Rectal smooth muscle tissue (tissue), 1 donor: ENCODE data around the gene SEC14L6.
"Not testable (repeated sequence)": the region's sequence is repeated elsewhere in the genome, so short reads cannot be mapped to it uniquely, and the experiment has no call there.

Source experiments
- H3K27ac ChIP-seq: one replicate; pipeline ENCODE4 v1.7.0; 2013; ENCODE audit warnings: low read depth, low read length, inconsistent platforms
- H3K27me3 ChIP-seq: one replicate; pipeline ENCODE4 v1.7.0; 2013; ENCODE audit warnings: low read length; ENCODE audit not compliant: control insufficient read depth, insufficient read depth
- H3K36me3 ChIP-seq: one replicate; pipeline ENCODE4 v1.7.0; 2013; ENCODE audit warnings: low read length; ENCODE audit not compliant: control insufficient read depth, insufficient read depth
- H3K4me1 ChIP-seq: one replicate; pipeline ENCODE4 v1.7.0; 2013; ENCODE audit warnings: low read length; ENCODE audit not compliant: control insufficient read depth, insufficient read depth
- H3K4me3 ChIP-seq: one replicate; pipeline ENCODE4 v1.7.0; 2013; ENCODE audit warnings: low read length
- H3K9ac ChIP-seq: one replicate; pipeline ENCODE4 v1.7.0; 2013; ENCODE audit warnings: low read length

SEC14L6 gene

GRCh38 chr22:30542811-30543188 lies 3.7 kb downstream of the SEC14L6 start:
- Histone ChIP-seq H3K4me3 (no peak overlapping the region), H3K27ac (no peak overlapping the region), H3K9ac (no peak overlapping the region), H3K27me3 (peaks cover 3% of the 10 kb centered on the region), H3K36me3 (no peaks in the 10 kb centered on the region), H3K4me1 (no peaks in the 10 kb centered on the region)

- Histone ChIP-seq H3K36me3 (no peaks in the 10 kb centered on the region), H3K4me1 (no peaks in the 10 kb centered on the region), H3K27me3 (peaks cover 3% of the 10 kb centered on the region), H3K4me3 (peak overlapping the region; percentile 27), H3K9ac (no peak overlapping the region), H3K27ac (no peak overlapping the region)
Observed at GRCh38 chr22:30541961-30542810, 4.4 kb downstream of the SEC14L6 start.

- not testable (repeated sequence) for H3K4me3 ChIP-seq, H3K4me1 ChIP-seq, H3K27ac ChIP-seq, H3K9ac ChIP-seq, H3K27me3 ChIP-seq, H3K36me3 ChIP-seq
Observed at GRCh38 chr22:30541511-30541910, 5.0 kb downstream of the SEC14L6 start.

GRCh38 chr22:30539368-30539767 lies 7.2 kb downstream of the SEC14L6 start:
- Histone ChIP-seq H3K36me3 (no peaks in the 10 kb centered on the region), H3K9ac (no peak overlapping the region), H3K4me1 (no peaks in the 10 kb centered on the region), H3K27ac (no peak overlapping the region), H3K4me3 (no peak overlapping the region), H3K27me3 (no peaks in the 10 kb centered on the region)

- Histone ChIP-seq H3K9ac (no peak overlapping the region), H3K4me3 (no peak overlapping the region), H3K4me1 (no peaks in the 10 kb centered on the region), H3K36me3 (no peaks in the 10 kb centered on the region), H3K27ac (no peak overlapping the region), H3K27me3 (no peaks in the 10 kb centered on the region)
Observed at GRCh38 chr22:30538280-30538679, 8.3 kb downstream of the SEC14L6 start.

GRCh38 chr22:30537083-30537731 lies 9.3 kb downstream of the SEC14L6 start:
- Histone ChIP-seq H3K36me3 (no peaks in the 10 kb centered on the region), H3K27me3 (no peaks in the 10 kb centered on the region), H3K4me3 (no peak overlapping the region), H3K27ac (no peak overlapping the region), H3K4me1 (no peaks in the 10 kb centered on the region), H3K9ac (no peak overlapping the region)

GRCh38 chr22:30535182-30535581 lies 11.4 kb downstream of the SEC14L6 start:
- H3K36me3 ChIP-seq, result no peaks in the 10 kb centered on the region
- H3K27ac ChIP-seq, result no peak overlapping the region
- H3K27me3 ChIP-seq, result no peaks in the 10 kb centered on the region
- H3K9ac ChIP-seq, result no peak overlapping the region
- H3K4me1 ChIP-seq, result no peaks in the 10 kb centered on the region
- H3K4me3 ChIP-seq, result no peak overlapping the region

- no peaks in the 10 kb centered on the region for H3K36me3 ChIP-seq
- H3K27ac ChIP-seq, result no peak overlapping the region
- no peak overlapping the region for H3K4me3 ChIP-seq
- no peak overlapping the region for H3K9ac ChIP-seq
- H3K4me1 ChIP-seq, result no peaks in the 10 kb centered on the region
- H3K27me3 ChIP-seq, result no peaks in the 10 kb centered on the region
Observed at GRCh38 chr22:30531651-30532608, 14.6 kb downstream of the SEC14L6 start.

- no peak overlapping the region for H3K9ac ChIP-seq
- no peaks in the 10 kb centered on the region for H3K4me1 ChIP-seq
- no peaks in the 10 kb centered on the region for H3K27me3 ChIP-seq
- H3K4me3 ChIP-seq, result no peak overlapping the region
- H3K27ac ChIP-seq, result no peak overlapping the region
- H3K36me3 ChIP-seq, result no peaks in the 10 kb centered on the region
Observed at GRCh38 chr22:30526656-30527055, 19.9 kb downstream of the SEC14L6 start.

GRCh38 chr22:30523646-30524489 lies 22.7 kb downstream of the SEC14L6 start:
- Histone ChIP-seq H3K9ac (no peak overlapping the region), H3K4me1 (no peaks in the 10 kb centered on the region), H3K27me3 (no peaks in the 10 kb centered on the region), H3K36me3 (no peaks in the 10 kb centered on the region), H3K27ac (no peak overlapping the region), H3K4me3 (no peak overlapping the region)

- Histone ChIP-seq H3K9ac (no peak overlapping the region), H3K36me3 (no peaks in the 10 kb centered on the region), H3K4me3 (no peak overlapping the region), H3K27me3 (no peaks in the 10 kb centered on the region), H3K4me1 (no peaks in the 10 kb centered on the region), H3K27ac (no peak overlapping the region)
Observed at GRCh38 chr22:30521368-30522156, 25.0 kb downstream of the SEC14L6 start.
